Keratinocyte (primary cell): ENCODE data around the gene FOS. TPM values are rescaled to one million over a fixed set of nuclear protein-coding genes. Genes with fewer than 3 reads are reported as not detected.

ENCODE experiments used
- DNase-seq: peaks from one replicate; pipeline ENCODE4 v3.0.0-alpha.2; 2011; ENCODE audit warnings: low read depth, missing footprints, low spot score
- FAIRE-seq: peaks from 2 replicates; lab custom pipeline; 2011; peaks lifted over from hg19 to GRCh38; lab: Jason Lieb, UNC
- H2AFZ ChIP-seq: 2 replicates; pipeline ENCODE4 v1.6.0; 2012; ENCODE audit warnings: low read length, control low read depth, inconsistent platforms; ENCODE audit not compliant: control insufficient read depth
- H3K27ac ChIP-seq: 2 replicates; pipeline ENCODE4 v1.5.1; 2011; ENCODE audit warnings: low read length; ENCODE audit not compliant: control insufficient read depth, insufficient read depth
- H3K27me3 ChIP-seq: 3 replicates; pipeline ENCODE4 v1.6.0; 2011; ENCODE audit warnings: low read length; ENCODE audit not compliant: control insufficient read depth, insufficient read depth; ENCODE audit errors: extremely low read depth
- H3K36me3 ChIP-seq, 2 experiments: 2 replicates in 1 of 2; 3 replicates in 1 of 2; pipeline ENCODE4 v1.5.1; 2011; ENCODE audit warnings: low read length in 2 of 2, mild to moderate bottlenecking in 1 of 2; ENCODE audit not compliant: control insufficient read depth in 2 of 2, insufficient read depth in 2 of 2; ENCODE audit errors: extremely low read depth in 1 of 2
- H3K4me1 ChIP-seq: 3 replicates; pipeline ENCODE4 v1.5.1; 2011; ENCODE audit warnings: low read length; ENCODE audit not compliant: control insufficient read depth, insufficient read depth; ENCODE audit errors: extremely low read depth
- H3K4me2 ChIP-seq: 3 replicates; pipeline ENCODE4 v1.6.0; 2011; ENCODE audit warnings: low read depth, low read length; ENCODE audit not compliant: control insufficient read depth, insufficient read depth; ENCODE audit errors: extremely low read depth
- H3K4me3 ChIP-seq, 3 experiments: fragments of 200-600 bp in 1 of 3; sonication (generic) in 1 of 3; 2 replicates in 2 of 3; 3 replicates in 1 of 3; pipeline ENCODE4 v1.5.1; 2011 to 2016; ENCODE audit warnings: low read length in 3 of 3, mild to moderate bottlenecking in 3 of 3, control low read depth in 2 of 3, inconsistent platforms in 1 of 3, low read depth in 1 of 3, mixed read lengths in 1 of 3, mixed run types in 1 of 3, moderate library complexity in 1 of 3; ENCODE audit not compliant: control insufficient read depth in 2 of 3, insufficient read depth in 2 of 3; ENCODE audit errors: extremely low read depth in 1 of 3
- H3K79me2 ChIP-seq: 2 replicates; pipeline ENCODE4 v1.6.0; 2012; ENCODE audit warnings: low read length; ENCODE audit not compliant: control insufficient read depth, insufficient read depth
- H3K9ac ChIP-seq: 3 replicates; pipeline ENCODE4 v1.6.0; 2011; ENCODE audit warnings: low read length; ENCODE audit not compliant: control insufficient read depth, insufficient read depth; ENCODE audit errors: extremely low read depth
- H3K9me1 ChIP-seq: 3 replicates; pipeline ENCODE4 v1.6.0; 2011; ENCODE audit warnings: low read length; ENCODE audit not compliant: control insufficient read depth, insufficient read depth; ENCODE audit errors: extremely low read depth
- H3K9me3 ChIP-seq: 2 replicates; pipeline ENCODE4 v1.5.1; 2012; ENCODE audit warnings: low read depth, low read length; ENCODE audit not compliant: control insufficient read depth
- H4K20me1 ChIP-seq: 3 replicates; pipeline ENCODE4 v1.6.0; 2011; ENCODE audit warnings: low read length; ENCODE audit not compliant: control insufficient read depth, insufficient read depth; ENCODE audit errors: extremely low read depth
- CTCF ChIP-seq, 3 experiments: IDR thresholded peaks in 1 of 3; conservative IDR thresholded peaks in 1 of 3; optimal IDR thresholded peaks in 1 of 3; 2 replicates in 2 of 3; 3 replicates in 1 of 3; pipeline versions ENCODE3 to v1.5.1; 2011; ENCODE audit warnings: low read length in 3 of 3, mild to moderate bottlenecking in 3 of 3, moderate library complexity in 2 of 3, control low read depth in 1 of 3, inconsistent platforms in 1 of 3; ENCODE audit not compliant: insufficient read depth in 2 of 3; ENCODE audit errors: extremely low read depth in 1 of 3
- EZH2 ChIP-seq: IDR thresholded peaks from one replicate; pipeline ENCODE4 v1.6.1; 2012; ENCODE audit warnings: inconsistent platforms, mild to moderate bottlenecking, low read length, moderate library complexity
- dilution Hi-C: fragments of 300-500 bp; cut with MboI; formaldehyde crosslinking; loops from one replicate; pipeline ENCODE4 v1.7.0; 2020; ENCODE audit warnings: low sequenced_read_pairs; ENCODE audit not compliant: extremely low pct_ligation_motif_present
- polyA plus RNA-seq, 5 experiments: library from polyadenylated mRNA; depleted of rRNA in 3 of 5; stranded (reverse) in 3 of 5; stranded (forward) in 1 of 5; unstranded in 1 of 5; fragments of >200 nt; gene quantifications; 1 replicate in 1 of 5; 2 replicates in 3 of 5; 3 replicates in 1 of 5; pipeline versions ENCODE4 v1.2.1 to v1.2.3, GENCODE V29; 2011 to 2012; ENCODE audit warnings: missing spikeins in 2 of 5, low read depth in 1 of 5, low replicate concordance in 1 of 5

The FOS gene
- polyA plus RNA-seq, 1 donor (not counting 4 experiments of a cell fraction or from before 2014, with no cell fraction given) = 121 TPM

DNA sequence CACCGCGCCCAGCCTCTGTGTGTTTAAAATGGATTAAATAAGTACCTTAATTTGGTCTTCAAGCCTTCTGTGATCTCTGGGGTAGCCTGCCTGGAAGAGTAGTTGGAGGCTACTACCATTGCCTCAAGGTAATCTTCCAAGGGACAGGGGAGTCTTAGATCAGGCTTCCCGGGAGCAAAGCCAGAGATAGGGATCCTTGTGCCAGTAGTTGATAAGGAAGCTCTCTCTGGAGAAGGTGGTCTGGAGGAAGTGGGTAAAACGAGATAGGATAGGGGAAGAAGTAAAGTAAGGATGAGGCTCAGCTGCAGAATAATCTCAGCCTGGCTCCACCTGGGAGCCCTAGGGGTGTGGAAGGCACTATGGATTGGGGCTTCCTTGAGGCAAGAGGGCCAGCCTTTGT lies 38.5 kb downstream of the FOS start:
- DNase-seq (no peak), FAIRE-seq (no peak)
- dilution Hi-C loops = no loop called here

GRCh38 chr14:75318353-75318752 lies 39.7 kb downstream of the FOS start:
- Histone ChIP-seq H3K4me3 (no peak overlapping the region), H3K27ac (no peak overlapping the region), H3K27me3 (peaks cover 4% of the 10 kb centered on the region), H3K79me2 (no peaks in the 10 kb centered on the region), H3K9ac (no peak overlapping the region), H3K9me1 (no peaks in the 10 kb centered on the region), H3K9me3 (no peaks in the 10 kb centered on the region), H3K4me1 (no peaks in the 10 kb centered on the region), H3K36me3 (no peaks in the 10 kb centered on the region), H2AFZ (no peak overlapping the region), H4K20me1 (no peaks in the 10 kb centered on the region), H3K4me2 (no peak overlapping the region)
- FAIRE-seq = no peak
- no peak for TF ChIP-seq CTCF (optimal IDR thresholded peaks at IDR 0.05 in 1 of 3, IDR thresholded peaks at IDR 0.05 in 1 of 3, conservative IDR thresholded peaks at IDR 0.05 in 1 of 3; ENCODE audit: extremely low read depth in 1 of 3, insufficient read depth in 2 of 3, low read length in 3 of 3)
- no peak for TF ChIP-seq EZH2
- dilution Hi-C loops = no loop called here
- no peak for DNase-seq

More for the DNA sequence above, 38.5 kb downstream of the FOS start:
- no peak overlapping the region for H3K27ac ChIP-seq
- no peaks in the 10 kb centered on the region for H3K9me1 ChIP-seq
- H3K27me3 ChIP-seq = peaks cover 4% of the 10 kb centered on the region
- H3K4me3 ChIP-seq = no peak overlapping the region
- H4K20me1 ChIP-seq = no peaks in the 10 kb centered on the region
- H3K9ac ChIP-seq = no peak overlapping the region
- H3K4me1 ChIP-seq = no peaks in the 10 kb centered on the region
- no peak overlapping the region for H3K4me2 ChIP-seq
- TF ChIP-seq CTCF (optimal IDR thresholded peaks at IDR 0.05 in 1 of 3, IDR thresholded peaks at IDR 0.05 in 1 of 3, conservative IDR thresholded peaks at IDR 0.05 in 1 of 3; ENCODE audit: extremely low read depth in 1 of 3, insufficient read depth in 2 of 3, low read length in 3 of 3) = no peak
- TF ChIP-seq EZH2 = no peak
- no peaks in the 10 kb centered on the region for H3K9me3 ChIP-seq
- H3K36me3 ChIP-seq = no peaks in the 10 kb centered on the region
- H2AFZ ChIP-seq = no peak overlapping the region
- H3K79me2 ChIP-seq = no peaks in the 10 kb centered on the region
